ENCODE results near the gene RPN2. TPM values are rescaled to one million over a fixed set of nuclear protein-coding genes. Genes with fewer than 3 reads are reported as not detected.
A peak's percentile ranks its signal among the peaks of the same experiment; 100 is the strongest.

Gene RPN2
- total RNA-seq, 1 experiment from 2014 or later: 234 TPM

DNA sequence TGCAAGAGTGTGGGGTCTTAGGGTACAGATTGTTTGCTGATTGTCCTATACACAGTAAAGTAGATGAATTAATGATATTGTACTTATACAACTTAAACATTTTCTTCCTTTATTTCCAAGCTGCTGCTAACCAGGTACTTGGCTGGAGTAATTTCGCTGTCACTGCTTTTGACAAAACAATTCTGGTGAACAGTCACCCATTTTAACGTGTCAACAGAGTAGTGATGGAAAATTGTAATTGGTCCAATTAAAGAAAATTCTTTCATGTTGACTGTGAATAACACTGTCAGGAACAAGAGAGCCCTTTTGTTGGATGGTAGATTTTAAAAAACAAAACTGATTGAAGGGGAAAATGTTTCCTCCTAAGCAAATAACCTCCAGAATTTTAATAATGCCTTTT lies 26.7 kb downstream of the RPN2 start:
- Histone ChIP-seq H3K9ac (ENCODE audit: extremely low read depth, insufficient read length, low read length) (no peak overlapping the region), H3K18ac (ENCODE audit: insufficient read length, low read depth, low read length) (no peak overlapping the region), H2AFZ (ENCODE audit: low read length) (no peak overlapping the region), H3T11ph (ENCODE audit: low read length) (no peak overlapping the region), H3K4me1 (ENCODE audit: insufficient read depth, low read length) (no peaks in the 10 kb centered on the region), H3K23me2 (ENCODE audit: insufficient read length, low read depth, low read length, poor library complexity, severe bottlenecking) (no peaks in the 10 kb centered on the region), H3K56ac (ENCODE audit: insufficient read length, low read depth, low read length) (no peak overlapping the region), H2BK12ac (ENCODE audit: insufficient read length, low read depth, low read length) (no peak overlapping the region), H4K5ac (ENCODE audit: insufficient read length, low read depth, low read length) (no peak overlapping the region), H2AK5ac (ENCODE audit: insufficient read length, low read length) (no peak overlapping the region), H3K79me1 (ENCODE audit: insufficient read depth, low read depth, low read length, poor library complexity, severe bottlenecking) (no peaks in the 10 kb centered on the region), H3K27ac (ENCODE audit: insufficient read length, low read depth, low read length) (no peak overlapping the region), H2BK15ac (ENCODE audit: low read depth, low read length) (no peak overlapping the region), H3K23ac (ENCODE audit: insufficient read length, low read depth, low read length) (no peak overlapping the region), H4K20me1 (ENCODE audit: control insufficient read depth, insufficient read depth, insufficient read length) (no peaks in the 10 kb centered on the region), H2BK20ac (ENCODE audit: low read depth, low read length, poor library complexity, severe bottlenecking) (no peak overlapping the region), H3K79me2 (ENCODE audit: insufficient read depth, low read length) (peaks cover 2% of the 10 kb centered on the region; the same call in 1 of the 2 replicates), H3K9me3 (ENCODE audit: control insufficient read depth, low read depth, low read length) (no peaks in the 10 kb centered on the region), H3K27me3 (ENCODE audit: insufficient read depth, low read length) (no peaks in the 10 kb centered on the region), H2BK120ac (ENCODE audit: low read depth, low read length, poor library complexity, severe bottlenecking) (no peak overlapping the region), H3K14ac (ENCODE audit: insufficient read depth, low read length) (no peak overlapping the region), H3K4ac (ENCODE audit: low read depth, low read length) (no peak overlapping the region), H3K4me2 (ENCODE audit: insufficient read depth, insufficient read length, low read length) (no peak overlapping the region), H4K91ac (ENCODE audit: insufficient read length, low read depth, low read length) (no peak overlapping the region), H4K8ac (replicated peaks; ENCODE audit: insufficient read length, low read depth, low read length) (no peak overlapping the region), H2BK5ac (ENCODE audit: insufficient read length, low read length) (no peak overlapping the region)
- Mint-ChIP-seq H3K4me3 (no peak overlapping the region), H3K27me3 (ENCODE audit: low read depth) (no peaks in the 10 kb centered on the region), H3K9me3 (no peaks in the 10 kb centered on the region), H3K4me1 (no peaks in the 10 kb centered on the region), H3K27ac (peak overlapping the region in 2 of 3 experiments; percentile 59 to 78; a peak in 2 of 7 replicates), H3K36me3 (ENCODE audit: insufficient read depth in 1 of 3, low read depth in 3 of 3) (peaks cover 46 to 85% (median 66%) of the 10 kb centered on the region in 3 experiments)
- WGBS (ENCODE audit: extremely low coverage, insufficient read length, low lambda C conversion rate): no CpG with 5 or more reads among the region's 2 CpGs
- TF ChIP-seq, protein P1, sequence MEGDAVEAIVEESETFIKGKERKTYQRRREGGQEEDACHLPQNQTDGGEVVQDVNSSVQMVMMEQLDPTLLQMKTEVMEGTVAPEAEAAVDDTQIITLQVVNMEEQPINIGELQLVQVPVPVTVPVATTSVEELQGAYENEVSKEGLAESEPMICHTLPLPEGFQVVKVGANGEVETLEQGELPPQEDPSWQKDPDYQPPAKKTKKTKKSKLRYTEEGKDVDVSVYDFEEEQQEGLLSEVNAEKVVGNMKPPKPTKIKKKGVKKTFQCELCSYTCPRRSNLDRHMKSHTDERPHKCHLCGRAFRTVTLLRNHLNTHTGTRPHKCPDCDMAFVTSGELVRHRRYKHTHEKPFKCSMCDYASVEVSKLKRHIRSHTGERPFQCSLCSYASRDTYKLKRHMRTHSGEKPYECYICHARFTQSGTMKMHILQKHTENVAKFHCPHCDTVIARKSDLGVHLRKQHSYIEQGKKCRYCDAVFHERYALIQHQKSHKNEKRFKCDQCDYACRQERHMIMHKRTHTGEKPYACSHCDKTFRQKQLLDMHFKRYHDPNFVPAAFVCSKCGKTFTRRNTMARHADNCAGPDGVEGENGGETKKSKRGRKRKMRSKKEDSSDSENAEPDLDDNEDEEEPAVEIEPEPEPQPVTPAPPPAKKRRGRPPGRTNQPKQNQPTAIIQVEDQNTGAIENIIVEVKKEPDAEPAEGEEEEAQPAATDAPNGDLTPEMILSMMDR (conservative IDR thresholded peaks at IDR 0.05): no peak
- DNase-seq: no peak
